Endothelial cell of umbilical vein (primary cell): ENCODE data around the gene GGA1.

Source experiments
- CTCF ChIP-seq, 2 donors: IDR thresholded peaks; 1 replicate in 1 of 2; 2 replicates in 1 of 2; pipeline ENCODE4 v1.5.1; 2011; ENCODE audit warnings: low read length in 2 of 2, mild to moderate bottlenecking in 2 of 2, moderate library complexity in 2 of 2, control low read depth in 1 of 2, inconsistent platforms in 1 of 2, low read depth in 1 of 2; ENCODE audit not compliant: insufficient read depth in 1 of 2; ENCODE audit errors: extremely low read depth in 1 of 2
- EZH2 ChIP-seq: IDR thresholded peaks from 2 replicates; pipeline ENCODE4 v1.6.1; 2012; ENCODE audit warnings: borderline replicate concordance, low read depth, mild to moderate bottlenecking, moderate library complexity, low read length, inconsistent platforms; ENCODE audit not compliant: severe bottlenecking
- FOS ChIP-seq: IDR thresholded peaks from 2 replicates; pipeline ENCODE4 v1.6.1; 2011; ENCODE audit warnings: mild to moderate bottlenecking, low read length, moderate library complexity, borderline replicate concordance; ENCODE audit not compliant: insufficient read depth
- GATA2 ChIP-seq: IDR thresholded peaks from 2 replicates; pipeline ENCODE4 v1.7.0; 2011; ENCODE audit warnings: low read depth, mild to moderate bottlenecking, moderate library complexity, mixed read lengths, low read length; ENCODE audit not compliant: insufficient read length, insufficient read depth
- JUN ChIP-seq: IDR thresholded peaks from 2 replicates; pipeline ENCODE4 v1.6.1; 2011; ENCODE audit warnings: borderline replicate concordance, low read depth; ENCODE audit not compliant: insufficient read length, insufficient read depth
- MAX ChIP-seq: IDR thresholded peaks from 2 replicates; pipeline ENCODE4 v1.6.1; 2011; ENCODE audit not compliant: insufficient read depth, insufficient read length
- MYC ChIP-seq: IDR thresholded peaks from one replicate; pipeline ENCODE4 v1.6.1; 2011; ENCODE audit warnings: mild to moderate bottlenecking, low read depth, low read length
- POLR2A ChIP-seq: IDR thresholded peaks from 2 replicates; pipeline ENCODE4 v1.6.1; 2012; ENCODE audit warnings: low read depth, mild to moderate bottlenecking, control low read depth, low read length
- POLR2AphosphoS5 ChIP-seq: IDR thresholded peaks from 2 replicates; pipeline ENCODE4 v1.6.1; 2012; ENCODE audit warnings: low read depth, mild to moderate bottlenecking, control low read depth, low read length, moderate library complexity; ENCODE audit not compliant: insufficient read depth

- no peak for TF ChIP-seq POLR2AphosphoS5
- no peak for TF ChIP-seq POLR2A
- no peak for TF ChIP-seq EZH2
- no peak for TF ChIP-seq CTCF (IDR thresholded peaks at IDR 0.05; ENCODE audit: extremely low read depth in 1 of 2, insufficient read depth in 1 of 2, low read depth in 1 of 2, low read length in 2 of 2)
- TF ChIP-seq MYC = no peak
- no peak for TF ChIP-seq MAX
- TF ChIP-seq GATA2 = no peak
- no peak for TF ChIP-seq JUN
- TF ChIP-seq FOS = no peak
Observed at GRCh38 chr22:37631448-37632173, 23.0 kb downstream of the GGA1 start.
